HG03342 (cell line): Measurements from ENCODE around the gene DMAC2.
"Not testable (repeated sequence)": the region's sequence is repeated elsewhere in the genome, so short reads cannot be mapped to it uniquely, and the experiment has no call there.

Experiments used
- ATAC-seq: cut with Tn5 transposase; IDR thresholded peaks from one replicate; pipeline ENCODE4 v1.9.1; 2021; ENCODE audit warnings: mild to moderate bottlenecking, moderate library complexity; ENCODE audit not compliant: unreplicated experiment

Gene DMAC2

DNA sequence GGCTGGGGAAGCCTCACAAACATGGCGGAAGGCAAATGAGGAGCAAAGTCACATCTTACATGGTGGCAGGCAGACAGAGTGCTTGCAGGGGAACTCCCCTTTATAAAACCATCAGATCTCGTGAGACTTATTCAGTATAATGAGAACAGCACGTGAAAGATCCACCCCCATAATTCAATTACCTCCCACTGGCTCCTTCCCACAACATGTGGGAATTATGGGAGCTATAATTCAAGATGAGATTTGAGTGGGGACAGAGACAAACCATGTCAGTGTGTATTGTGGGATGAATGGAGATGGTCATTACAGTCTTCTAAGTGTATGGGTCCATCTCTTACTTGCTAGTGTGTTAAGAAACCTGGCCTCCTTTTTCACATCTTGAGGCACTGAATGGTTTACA, 37.7 kb downstream of the DMAC2 start:
- ATAC-seq: no peak

- ATAC-seq: no peak
These were observed 38.2 kb downstream of the DMAC2 start for GRCh38 chr19:41401483-41401882.

DNA sequence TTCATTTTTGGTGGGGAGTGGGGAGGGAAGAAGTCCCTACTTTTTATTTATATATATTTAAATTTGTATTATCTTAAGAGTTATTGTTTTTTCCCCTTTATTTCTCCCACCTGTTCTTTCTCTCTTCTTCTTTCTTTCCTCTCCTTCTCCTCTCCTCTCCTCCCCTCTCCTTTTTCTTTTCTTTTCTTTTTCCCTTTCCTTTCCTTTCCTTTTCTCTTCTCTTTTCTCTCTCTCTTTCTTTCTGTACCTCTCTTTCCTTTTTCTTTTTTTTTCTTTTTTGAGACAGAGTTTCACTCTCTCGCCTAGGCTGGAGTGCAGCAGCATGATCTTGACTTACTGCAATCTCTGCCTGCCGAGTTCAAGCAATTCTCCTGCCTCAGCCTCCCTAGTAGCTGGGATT, 40.2 kb downstream of the DMAC2 start:
- ATAC-seq: no peak

DNA sequence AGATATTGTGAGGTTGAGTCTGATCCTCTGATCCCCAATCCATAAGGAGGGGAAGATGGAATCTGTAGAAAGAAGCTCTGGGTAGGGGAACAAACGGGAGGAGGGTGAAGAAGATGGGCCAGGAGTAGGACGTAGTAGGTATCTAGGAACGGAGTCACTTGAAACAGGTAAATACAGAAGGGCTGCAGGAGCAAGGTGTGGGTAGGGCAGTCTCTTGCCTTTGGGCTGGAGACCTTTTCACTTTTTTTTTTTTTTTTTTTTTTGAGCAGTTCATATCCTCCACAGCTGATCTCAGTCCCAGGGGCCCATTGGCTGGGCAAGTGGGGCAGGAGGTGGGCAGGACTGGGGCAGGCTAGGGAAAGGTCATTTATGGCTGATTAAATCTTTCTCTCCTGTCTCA, 40.6 kb downstream of the DMAC2 start:
- ATAC-seq: no peak

DNA sequence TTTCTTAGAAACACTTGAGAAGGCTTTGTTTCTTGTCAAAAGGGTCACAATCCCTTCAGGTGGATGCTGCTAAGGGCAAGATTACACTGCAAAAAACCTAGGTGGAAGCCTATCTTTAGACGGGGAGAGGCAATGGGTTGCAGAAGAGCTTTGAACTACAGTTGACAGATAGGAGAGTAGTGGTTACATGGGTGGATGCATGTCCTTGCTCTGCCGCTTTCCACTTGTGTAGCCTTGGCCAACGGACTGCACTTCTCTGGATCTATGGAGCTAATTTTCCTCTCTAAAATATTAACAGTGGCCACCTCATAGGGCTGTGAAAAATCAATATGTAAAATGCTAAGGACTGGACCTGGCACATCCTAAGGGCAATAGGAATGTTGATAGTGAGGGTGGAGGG, 41.1 kb downstream of the DMAC2 start:
- ATAC-seq: no peak

DNA sequence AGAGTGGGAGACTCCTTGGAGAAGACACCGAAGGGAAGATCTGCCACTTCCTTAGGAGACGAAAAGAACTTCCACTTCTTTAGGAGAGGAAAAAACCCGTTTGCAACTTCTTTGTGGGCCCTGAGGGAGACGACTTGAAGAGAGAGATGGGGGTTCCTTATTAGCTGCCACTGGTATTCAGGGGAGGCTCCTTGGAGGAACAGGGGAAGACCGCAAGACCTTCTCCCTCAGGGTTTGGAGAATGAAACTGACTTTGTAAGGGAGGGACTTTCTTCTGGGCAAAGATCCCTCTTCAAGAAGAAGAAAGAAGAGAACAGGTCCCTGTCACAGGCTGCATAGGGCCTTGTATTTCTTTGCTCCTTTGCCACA, 41.7 kb downstream of the DMAC2 start:
- no peak for ATAC-seq

DNA sequence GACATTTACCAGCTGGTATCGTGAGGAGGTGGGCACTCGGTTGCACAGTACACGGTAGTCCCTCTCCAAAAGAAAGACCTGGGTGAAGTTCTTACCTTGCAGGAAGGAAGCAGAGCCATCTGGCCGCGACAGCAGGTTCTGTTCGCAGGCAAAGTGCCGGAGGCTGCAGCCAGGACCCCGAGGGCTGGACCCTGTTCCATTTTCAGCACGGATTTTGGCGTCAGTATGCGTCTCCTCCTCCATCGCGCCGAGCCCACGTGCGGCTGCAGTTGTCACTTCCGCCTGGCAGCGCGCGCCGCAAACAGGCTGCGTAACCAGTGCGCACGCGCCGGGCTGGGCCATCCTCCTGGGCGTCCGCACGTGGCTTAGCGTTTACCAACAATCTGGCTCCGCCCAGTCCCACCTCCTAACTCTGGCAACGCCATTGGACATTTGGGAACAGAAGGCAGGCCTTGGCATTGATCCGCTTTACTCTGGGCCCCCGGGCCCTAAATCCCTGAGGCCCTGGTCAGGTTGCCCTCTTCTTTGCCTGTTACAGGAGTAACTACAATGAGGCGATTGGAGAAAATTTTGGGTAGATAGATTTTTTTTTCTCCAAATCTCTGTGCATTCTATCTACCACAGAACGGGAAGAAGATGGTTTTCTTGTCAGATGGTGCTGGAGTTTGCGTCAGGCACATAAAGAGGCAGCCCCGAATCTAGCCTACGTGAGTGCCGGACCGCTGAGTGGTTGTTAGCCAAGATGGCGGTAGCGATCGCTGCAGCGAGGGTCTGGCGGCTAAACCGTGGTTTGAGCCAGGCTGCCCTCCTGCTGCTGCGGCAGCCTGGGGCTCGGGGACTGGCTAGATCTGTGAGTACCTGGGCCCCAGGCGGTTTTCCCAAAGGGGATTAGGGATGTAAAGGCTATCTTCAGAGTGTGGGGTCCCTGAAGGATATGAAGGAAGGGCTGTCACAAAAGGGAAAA, 42.3 kb downstream of the DMAC2 start, which contains the start of the genes BCKDHA and EXOSC5:
TSS of gene BCKDHA (plus strand) at position 733 of the 964 bp plus-strand sequence. CDS start at position 743, 10 bp downstream.
TSS of gene EXOSC5 (minus strand) at position 274 of the 964 bp plus-strand sequence. CDS start at position 243, 31 bp downstream.
- ATAC-seq: peak; percentile 89

DNA sequence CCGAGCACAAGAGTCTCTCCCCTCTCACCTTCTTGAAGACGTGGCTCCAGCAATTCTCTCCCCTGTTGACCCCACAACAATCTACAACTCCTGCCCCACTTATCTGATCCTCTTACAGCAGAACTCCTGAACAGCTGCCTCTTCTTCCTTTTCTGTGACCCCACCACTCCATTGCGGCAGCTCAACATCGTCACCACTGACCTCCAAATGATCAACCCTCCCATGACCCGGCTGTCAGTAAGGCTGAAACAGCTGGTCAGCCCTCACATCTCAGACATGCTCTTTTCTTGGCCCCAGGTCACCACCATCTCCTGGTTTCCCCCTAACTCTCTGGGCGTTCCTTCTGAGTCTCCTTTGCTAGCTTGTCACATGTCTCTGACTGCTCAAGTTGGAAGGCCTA, 44.4 kb downstream of the DMAC2 start:
- no peak for ATAC-seq

GRCh38 chr19:41392775-41393174, 46.9 kb downstream of the DMAC2 start:
- ATAC-seq: no peak

- no peak for ATAC-seq
These were observed 48.1 kb downstream of the DMAC2 start for GRCh38 chr19:41391618-41392017.

GRCh38 chr19:41386442-41386841, 53.3 kb downstream of the DMAC2 start:
- ATAC-seq: no peak

DNA sequence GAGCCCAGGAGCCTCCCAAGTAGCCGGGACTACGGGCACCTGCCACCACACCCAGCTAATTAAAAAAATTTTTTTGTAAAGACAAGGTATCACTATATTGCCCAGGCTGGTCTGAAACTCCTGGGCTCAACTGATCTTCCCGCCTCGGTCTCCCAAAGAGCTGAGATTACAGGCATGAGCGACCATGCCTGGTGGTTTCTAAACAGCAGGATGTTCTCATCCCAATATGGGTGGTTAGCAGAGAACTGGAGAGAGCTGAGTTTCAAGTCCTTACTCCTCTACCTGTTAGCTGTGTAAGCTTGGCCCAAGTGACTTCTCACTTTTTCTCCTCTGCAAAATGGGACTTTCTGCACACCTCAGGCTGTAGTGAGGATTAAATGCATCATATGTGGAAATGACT, 55.4 kb downstream of the DMAC2 start:
- no peak for ATAC-seq

GRCh38 chr19:41381536-41381935, 58.2 kb downstream of the DMAC2 start:
- not testable (repeated sequence) for ATAC-seq
